ENCODE measurements around the gene PMP22.

The PMP22 gene

DNA sequence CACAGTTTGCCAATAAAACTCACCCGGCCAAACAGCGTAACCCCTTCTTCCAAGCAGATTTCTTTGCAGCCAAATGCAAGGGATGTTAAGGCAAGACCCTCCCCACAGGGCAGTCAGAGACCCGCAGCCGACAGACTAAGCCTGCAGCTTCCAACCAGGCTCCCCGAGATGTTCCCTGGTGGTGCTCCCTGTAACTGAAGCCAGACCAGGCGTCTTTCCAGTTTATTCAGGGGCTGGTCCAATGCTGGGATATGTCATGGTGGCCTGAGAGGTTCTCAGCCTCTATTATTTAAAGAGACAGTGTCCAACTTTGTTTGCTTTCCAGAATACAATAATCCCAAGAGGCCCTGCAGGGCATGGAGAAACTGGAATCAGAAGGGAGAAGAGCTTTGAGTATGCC lies at the start of gene PMP22:
Gene PMP22 (minus strand): TSS at position 196 of the 400 bp plus-strand sequence. CDS start 4,599 bp downstream, outside the sequence.
- no peak for DNase-seq (ENCODE audit: low read depth)

DNA sequence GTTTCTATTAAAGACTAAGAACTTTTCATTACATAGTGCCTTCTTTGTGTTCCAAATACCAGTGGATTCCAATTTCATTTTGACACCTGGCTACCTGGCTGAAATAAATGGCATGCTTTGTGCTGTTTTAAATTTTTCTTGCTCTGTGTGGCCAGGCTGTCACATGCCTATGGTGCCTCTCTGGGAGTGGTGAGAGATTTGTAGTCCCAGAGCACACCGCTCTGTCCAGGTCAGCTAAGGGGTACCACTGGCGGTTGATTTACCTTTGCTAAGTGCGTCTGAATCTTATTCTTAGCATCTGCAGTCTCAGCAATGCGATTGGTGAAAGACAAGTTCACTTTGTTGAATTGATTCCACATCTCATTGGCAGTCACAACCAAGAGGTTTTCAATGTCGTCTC lies 46.9 kb upstream of the PMP22 start:
- no peak for DNase-seq (ENCODE audit: low read depth)

GRCh38 chr17:15309793-15310192 lies 44.7 kb upstream of the PMP22 start:
- no peak for DNase-seq (ENCODE audit: low read depth)

GRCh38 chr17:15309236-15309635 lies 44.1 kb upstream of the PMP22 start:
- DNase-seq (ENCODE audit: low read depth): no peak

DNA sequence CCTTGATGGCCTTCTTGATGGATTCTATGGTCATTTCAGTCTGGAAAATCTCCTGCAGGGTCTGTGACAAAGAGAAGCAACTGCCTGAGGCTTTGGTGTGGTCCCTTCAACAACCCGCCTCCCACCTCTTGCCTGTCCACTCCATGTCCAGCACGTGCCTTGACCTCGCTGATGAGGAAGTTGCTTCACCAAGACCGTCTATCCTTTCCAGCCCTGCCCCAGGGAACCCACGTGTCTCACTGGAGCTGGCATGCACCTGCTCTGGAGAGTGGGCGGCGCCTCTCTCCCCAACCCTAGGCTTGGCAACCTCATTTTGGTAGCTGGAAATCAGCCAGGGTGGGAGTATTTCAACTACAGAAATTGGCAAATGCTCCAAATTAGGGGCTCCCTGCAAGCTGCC lies 43.6 kb upstream of the PMP22 start:
- no peak for DNase-seq (ENCODE audit: low read depth)

DNA sequence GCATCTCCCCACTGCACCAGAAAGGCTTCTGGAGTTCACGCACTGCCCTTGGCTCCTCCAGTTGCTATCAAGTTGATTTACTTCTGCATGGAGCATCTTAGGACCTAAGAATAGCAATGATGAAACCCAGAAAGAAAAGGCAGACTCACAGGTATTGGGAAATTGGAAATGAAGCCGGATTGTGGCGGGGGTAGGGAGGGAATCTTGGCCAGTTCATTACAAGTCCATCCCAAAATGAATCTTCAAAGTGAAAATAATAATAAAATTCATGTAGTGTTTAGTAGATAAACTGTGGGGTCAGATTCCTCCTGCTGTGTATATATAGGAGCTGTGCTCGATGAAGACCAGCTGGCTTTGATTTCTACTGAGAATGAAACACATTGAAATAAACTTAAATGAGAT lies 42.6 kb upstream of the PMP22 start:
- peak; percentile 74 for DNase-seq (ENCODE audit: low read depth)

GRCh38 chr17:15303851-15304250 lies 38.7 kb upstream of the PMP22 start:
- no peak for DNase-seq (ENCODE audit: low read depth)

DNA sequence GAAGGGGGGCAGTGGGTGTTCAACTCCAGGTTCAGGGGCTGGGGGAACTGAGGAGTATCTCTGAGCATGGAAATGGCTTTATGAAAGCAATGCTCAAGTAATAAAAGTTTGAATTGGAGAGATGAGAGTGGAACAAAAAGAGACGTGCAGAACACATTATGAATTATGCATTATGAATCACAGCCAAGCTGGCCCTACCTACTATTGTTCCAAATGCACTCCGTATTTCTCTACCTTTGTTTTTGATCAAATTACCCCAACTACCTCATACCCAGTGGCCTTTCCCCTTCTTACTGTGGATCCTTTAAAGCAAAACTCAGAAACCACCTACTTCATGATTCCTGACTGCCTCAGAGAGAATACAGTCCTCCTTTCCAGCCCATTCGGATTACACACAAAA lies 38.1 kb upstream of the PMP22 start:
- DNase-seq (ENCODE audit: low read depth): no peak

DNA sequence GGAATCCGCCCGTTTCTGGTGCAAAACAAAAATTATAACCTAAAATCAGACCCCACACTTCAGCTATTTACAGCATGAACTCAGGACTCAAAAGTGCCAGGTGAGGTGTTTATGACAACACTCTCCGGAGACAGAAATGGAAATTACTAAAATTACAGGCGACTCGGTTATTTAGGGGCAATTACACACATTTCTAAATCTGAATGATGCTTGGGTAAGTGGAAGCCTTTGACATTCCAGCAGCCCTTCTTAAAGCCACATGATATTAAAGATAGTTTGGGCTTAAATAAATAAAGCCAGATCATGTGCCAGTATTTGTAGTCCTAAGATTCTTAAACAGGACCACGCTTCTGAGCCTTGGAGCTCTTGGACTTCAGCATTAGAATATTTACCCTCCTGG lies 36.7 kb upstream of the PMP22 start:
- no peak for DNase-seq (ENCODE audit: low read depth)

GRCh38 chr17:15298176-15298575 lies 33.0 kb upstream of the PMP22 start:
- peak; percentile 24 for DNase-seq (ENCODE audit: low read depth)

- DNase-seq (ENCODE audit: low read depth): no peak
These were observed 28.4 kb upstream of the PMP22 start for GRCh38 chr17:15293558-15293957.

DNA sequence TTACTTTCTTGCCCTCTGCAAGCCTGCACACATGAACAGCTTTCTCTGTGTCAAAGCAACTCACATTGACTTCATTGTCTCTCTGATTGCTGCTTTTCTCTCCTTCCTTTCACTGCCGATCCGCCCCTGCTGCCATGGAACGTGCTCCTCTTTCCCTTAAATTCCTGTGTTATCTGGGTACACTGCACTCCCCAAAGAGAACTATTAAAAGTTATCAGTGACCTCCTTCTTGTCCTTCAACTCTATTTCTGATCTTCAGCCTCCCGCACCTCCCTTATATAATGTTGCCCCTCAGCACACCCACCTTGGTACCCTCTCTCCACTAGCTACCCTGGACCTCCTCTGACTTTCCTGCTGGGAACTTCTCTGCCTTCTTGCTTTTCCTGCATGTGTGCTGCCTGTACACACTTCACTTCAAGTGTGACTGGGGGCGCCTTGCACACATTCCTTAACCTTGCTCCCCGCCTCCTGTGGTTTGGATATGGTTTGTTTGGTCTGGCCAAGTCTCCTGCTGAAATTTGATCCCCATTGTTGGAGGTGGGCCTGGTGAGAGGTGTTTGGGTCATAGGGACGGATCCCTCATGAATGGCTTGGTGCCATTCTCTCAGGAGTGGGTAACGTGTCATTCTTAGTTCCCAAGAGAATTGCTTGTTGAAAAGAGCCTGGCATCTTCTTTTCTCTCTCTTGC lies 26.7 kb upstream of the PMP22 start:
- no peak for DNase-seq (ENCODE audit: low read depth)

- no peak for DNase-seq (ENCODE audit: low read depth)
These were observed 25.5 kb upstream of the PMP22 start for GRCh38 chr17:15290605-15291004.

GRCh38 chr17:15289285-15290183 lies 24.4 kb upstream of the PMP22 start:
- DNase-seq (ENCODE audit: low read depth): peak; percentile 53

DNA sequence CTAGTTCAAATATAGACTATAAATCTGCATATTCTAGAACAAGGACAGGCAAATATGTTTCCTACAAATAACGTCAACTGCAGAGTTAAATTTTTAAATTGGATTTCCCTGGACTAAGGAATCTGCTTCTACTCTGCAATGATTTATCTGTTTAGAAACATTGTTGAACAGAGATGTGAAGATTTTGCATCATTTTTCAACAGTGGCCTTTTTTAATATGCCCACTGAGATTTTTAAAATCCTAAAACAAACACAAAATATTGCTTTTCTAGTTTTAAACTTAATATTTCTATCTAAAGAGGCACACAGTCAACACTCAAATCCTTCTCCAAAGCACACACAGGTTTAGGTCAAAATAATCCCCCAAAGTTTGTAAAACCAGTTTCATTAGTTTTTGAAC lies 23.7 kb upstream of the PMP22 start:
- no peak for DNase-seq (ENCODE audit: low read depth)

DNA sequence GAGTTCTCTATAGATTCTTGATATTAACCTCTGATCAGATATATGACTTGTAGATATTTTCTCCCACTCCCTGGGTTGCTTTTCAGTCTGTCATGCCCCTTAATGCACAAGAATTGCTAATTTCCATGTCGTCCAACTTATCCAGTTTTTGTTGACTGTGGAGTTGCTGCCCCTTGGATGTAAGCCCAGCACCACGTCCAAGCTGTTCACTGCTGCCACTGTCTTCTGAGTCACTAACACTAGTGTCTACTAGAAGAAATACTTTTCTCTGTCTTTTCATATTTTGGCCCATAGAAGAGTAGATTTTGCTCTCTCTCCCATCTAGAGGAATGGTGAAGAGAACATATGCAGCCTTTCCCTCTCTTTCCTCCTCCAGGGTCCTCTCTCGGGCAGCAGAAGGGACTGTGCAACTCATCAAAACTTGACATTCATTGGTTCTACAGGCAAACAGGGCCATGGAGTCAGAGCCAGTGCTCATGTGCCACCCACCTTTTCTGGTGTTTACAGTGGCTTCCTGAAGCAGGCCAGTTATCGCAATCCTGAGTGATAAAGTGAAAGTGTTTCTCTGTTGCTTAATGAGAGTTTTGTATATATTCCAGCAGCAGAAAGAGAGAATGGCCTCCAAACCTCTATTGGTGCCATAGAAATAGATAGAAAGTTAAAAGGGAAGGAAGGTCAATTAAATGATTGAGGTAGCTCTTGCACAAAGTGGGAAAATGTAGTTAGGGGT lies 22.6 kb upstream of the PMP22 start:
- peak; percentile 48 for DNase-seq (ENCODE audit: low read depth)

- no peak for DNase-seq (ENCODE audit: low read depth)
These were observed 20.3 kb upstream of the PMP22 start for GRCh38 chr17:15285466-15285865.

- DNase-seq (ENCODE audit: low read depth): no peak
These were observed 19.4 kb upstream of the PMP22 start for GRCh38 chr17:15284537-15284936.

DNA sequence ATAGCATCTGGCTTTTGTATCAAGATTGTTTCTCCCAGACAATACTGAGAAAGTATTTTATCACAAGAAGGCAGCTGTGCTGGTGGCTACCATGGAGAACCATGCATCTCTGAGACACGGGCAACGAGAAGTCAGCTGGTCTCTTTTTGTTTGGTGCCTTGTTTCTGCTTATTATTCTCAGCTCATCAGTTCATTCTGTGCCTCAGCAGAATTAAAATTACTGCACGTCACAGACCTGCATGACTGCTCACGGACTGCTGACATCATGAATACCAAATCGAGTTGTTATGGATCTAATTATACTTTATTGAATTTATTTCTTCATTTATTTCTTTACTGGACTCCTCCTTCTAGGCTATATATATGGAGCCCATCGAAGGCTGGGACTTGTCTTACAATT lies 19.0 kb upstream of the PMP22 start:
- no peak for DNase-seq (ENCODE audit: low read depth)

DNA sequence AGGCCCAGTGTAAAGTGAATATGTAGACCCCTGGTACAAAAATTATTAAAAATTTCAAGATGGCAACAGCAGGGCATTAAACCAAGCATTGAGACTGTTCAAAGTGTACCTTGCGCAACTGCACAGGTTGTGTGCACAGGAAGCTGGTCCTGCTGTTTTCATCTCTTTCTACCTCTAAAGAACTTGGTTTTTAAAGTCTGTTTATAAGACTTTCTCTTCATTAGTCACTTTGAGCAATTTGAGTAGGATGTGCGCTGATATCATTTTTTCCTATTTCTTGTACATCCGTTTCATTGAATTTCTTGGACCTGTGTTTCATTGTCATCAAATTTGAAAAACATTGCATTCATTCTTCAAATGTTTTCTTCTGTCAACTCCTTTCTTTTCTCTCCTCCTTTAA lies 16.8 kb upstream of the PMP22 start:
- no peak for DNase-seq (ENCODE audit: low read depth)

GRCh38 chr17:15278924-15279477 lies 13.9 kb upstream of the PMP22 start:
- peak; percentile 92 for DNase-seq (ENCODE audit: low read depth)

GRCh38 chr17:15278380-15278779 lies 13.3 kb upstream of the PMP22 start:
- no peak for DNase-seq (ENCODE audit: low read depth)

Data from amniotic epithelial cell (primary cell).